SK-N-MC (cell line): ENCODE measurements around the gene ZNF565.

Experiments used
- FOXP2 ChIP-seq: optimal IDR thresholded peaks from 2 replicates; pipeline ENCODE3; 2011; ENCODE audit warnings: mild to moderate bottlenecking, moderate library complexity; ENCODE audit not compliant: insufficient read depth; ENCODE audit errors: extremely low read length, control extremely low read depth
- POLR2AphosphoS5 ChIP-seq: IDR thresholded peaks from 2 replicates; pipeline ENCODE4 v1.6.1; 2012; ENCODE audit warnings: mild to moderate bottlenecking, low read depth, low read length, borderline replicate concordance

DNA sequence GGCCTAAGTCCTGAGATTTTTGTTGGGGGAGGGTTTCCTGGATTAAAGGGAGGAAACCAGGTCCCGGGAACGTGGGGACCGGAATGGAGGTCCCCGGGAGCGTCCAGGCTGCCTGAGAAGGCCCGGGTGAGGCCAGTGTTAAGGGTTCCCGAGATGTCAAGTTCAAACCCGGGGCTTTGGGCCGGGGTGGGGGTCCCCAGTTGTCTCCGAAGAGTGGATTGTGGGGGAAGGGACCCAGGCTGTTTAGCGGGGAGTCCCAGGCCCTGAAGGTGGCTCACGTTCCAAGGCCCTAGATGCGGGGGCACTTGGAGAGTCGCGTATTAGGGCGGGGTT is 62.5 kb downstream of the ZNF565 start:
- TF ChIP-seq POLR2AphosphoS5 (no peak), FOXP2 (no peak)
